SW480 (cell line): ENCODE measurements around the gene TMTC1.

Experiments used
- DNase-seq: peaks from one replicate; pipeline ENCODE4 v3.0.0-alpha.2; 2016; ENCODE audit warnings: low spot score

TMTC1 gene

GRCh38 chr12:29612912-29613311, 170.8 kb downstream of the TMTC1 start:
- DNase-seq = no peak

- no peak for DNase-seq
Observed at GRCh38 chr12:29611906-29612305, 171.8 kb downstream of the TMTC1 start.

GRCh38 chr12:29610473-29611170, 173.1 kb downstream of the TMTC1 start:
- DNase-seq = no peak

- DNase-seq = no peak
Observed at GRCh38 chr12:29609431-29610215, 174.1 kb downstream of the TMTC1 start.

- DNase-seq = no peak
Observed at GRCh38 chr12:29608581-29608980, 175.2 kb downstream of the TMTC1 start.

GRCh38 chr12:29599381-29599780, 184.4 kb downstream of the TMTC1 start:
- DNase-seq = no peak

- DNase-seq = no peak
Observed at GRCh38 chr12:29595071-29595755, 188.5 kb downstream of the TMTC1 start.

- DNase-seq = peak; percentile 91
Observed at GRCh38 chr12:29593001-29593400, 190.7 kb downstream of the TMTC1 start.

GRCh38 chr12:29591140-29592020, 192.4 kb downstream of the TMTC1 start:
- no peak for DNase-seq

GRCh38 chr12:29589851-29590250, 193.9 kb downstream of the TMTC1 start:
- no peak for DNase-seq

GRCh38 chr12:29589286-29589820, 194.4 kb downstream of the TMTC1 start:
- DNase-seq = no peak

- no peak for DNase-seq
Observed at GRCh38 chr12:29582677-29583272, 201.0 kb downstream of the TMTC1 start.

- DNase-seq = no peak
Observed at GRCh38 chr12:29582146-29582545, 201.6 kb downstream of the TMTC1 start.

GRCh38 chr12:29581631-29582030, 202.1 kb downstream of the TMTC1 start:
- DNase-seq = no peak

- DNase-seq = no peak
Observed at GRCh38 chr12:29580971-29581370, 202.8 kb downstream of the TMTC1 start.

GRCh38 chr12:29578731-29579130, 205.0 kb downstream of the TMTC1 start:
- no peak for DNase-seq

GRCh38 chr12:29578070-29578469, 205.7 kb downstream of the TMTC1 start:
- DNase-seq = no peak

- no peak for DNase-seq
Observed at GRCh38 chr12:29574500-29574899, 209.2 kb downstream of the TMTC1 start.

- no peak for DNase-seq
Observed at GRCh38 chr12:29572938-29573337, 210.8 kb downstream of the TMTC1 start.

- DNase-seq = no peak
Observed at GRCh38 chr12:29572464-29572863, 211.3 kb downstream of the TMTC1 start.

GRCh38 chr12:29569132-29569757, 214.5 kb downstream of the TMTC1 start:
- no peak for DNase-seq
